ENCODE results near the gene IRX5.

Gene IRX5

GRCh38 chr16:54939510-54940278, 9.0 kb downstream of the IRX5 start:
- no peak for TF ChIP-seq CTCF (IDR thresholded peaks at IDR 0.05; ENCODE audit: low read depth, low read length, missing control alignments)
- H3K4me3 ChIP-seq (ENCODE audit: low read depth, low read length): no peak overlapping the region
- no peak for DNase-seq (ENCODE audit: low read depth)

GRCh38 chr16:54940279-54940604, 9.6 kb downstream of the IRX5 start:
- no peak for TF ChIP-seq CTCF (IDR thresholded peaks at IDR 0.05; ENCODE audit: low read depth, low read length, missing control alignments)
- DNase-seq (ENCODE audit: low read depth): no peak
- no peak overlapping the region for H3K4me3 ChIP-seq (ENCODE audit: low read depth, low read length)

DNA sequence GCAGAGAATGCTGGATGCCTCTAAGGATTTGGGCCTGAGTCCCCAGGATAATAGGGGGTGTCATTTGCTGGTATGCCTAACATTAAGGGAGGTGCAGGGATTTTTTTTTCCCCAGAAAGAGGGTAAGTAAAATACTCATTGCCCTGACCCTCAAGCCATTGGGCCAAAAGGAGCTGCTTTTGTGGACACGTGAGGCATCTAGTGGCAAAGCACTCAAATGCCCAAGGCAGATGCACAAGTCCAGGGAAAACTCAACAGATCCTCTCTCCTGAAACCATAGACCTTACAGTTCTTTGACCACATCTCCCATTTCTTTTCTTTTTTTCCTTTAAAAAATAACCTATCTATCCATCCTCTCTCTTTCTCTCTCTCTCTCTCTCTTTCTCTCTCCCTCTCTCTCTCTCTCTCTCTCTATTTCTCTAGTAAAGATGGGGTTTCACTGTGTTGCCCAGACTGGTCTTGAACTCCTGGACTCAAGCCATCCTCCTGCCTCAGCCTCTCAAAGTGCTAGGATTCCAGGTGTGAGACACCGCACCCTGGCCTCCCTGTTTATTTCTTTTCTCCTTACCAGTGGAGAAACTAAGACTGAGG, 11.8 kb downstream of the IRX5 start:
- H3K4me3 ChIP-seq (ENCODE audit: low read depth, low read length): no peak overlapping the region
- no peak for DNase-seq (ENCODE audit: low read depth)
- TF ChIP-seq CTCF (IDR thresholded peaks at IDR 0.05; ENCODE audit: low read depth, low read length, missing control alignments): no peak

- DNase-seq (ENCODE audit: low read depth): no peak
- TF ChIP-seq CTCF (IDR thresholded peaks at IDR 0.05; ENCODE audit: low read depth, low read length, missing control alignments): no peak
- no peak overlapping the region for H3K4me3 ChIP-seq (ENCODE audit: low read depth, low read length)
Measured at GRCh38 chr16:54944002-54944401, 13.3 kb downstream of the IRX5 start.

GRCh38 chr16:54945063-54945462, 14.4 kb downstream of the IRX5 start:
- DNase-seq (ENCODE audit: low read depth): no peak
- no peak for TF ChIP-seq CTCF (IDR thresholded peaks at IDR 0.05; ENCODE audit: low read depth, low read length, missing control alignments)
- H3K4me3 ChIP-seq (ENCODE audit: low read depth, low read length): no peak overlapping the region

DNA sequence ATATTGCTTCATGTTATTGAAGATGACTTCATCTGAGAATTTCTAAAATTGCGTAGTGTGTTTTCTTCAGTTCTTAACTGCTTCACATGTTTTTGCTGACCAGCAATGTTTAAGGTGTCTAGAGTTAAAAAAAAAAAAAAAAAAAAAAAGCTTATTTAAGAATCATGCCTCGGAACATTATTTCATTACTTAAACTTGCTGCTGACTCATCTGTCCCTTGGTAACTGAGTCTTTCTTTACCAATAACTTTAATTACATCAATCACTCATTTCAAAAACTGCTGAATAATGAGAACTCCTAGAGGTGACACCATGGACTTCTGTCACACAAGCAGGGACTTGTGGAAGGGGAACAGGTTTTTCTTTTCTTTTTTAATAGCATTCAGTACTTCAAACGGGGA, 16.2 kb downstream of the IRX5 start:
- DNase-seq (ENCODE audit: low read depth): no peak
- no peak for TF ChIP-seq CTCF (IDR thresholded peaks at IDR 0.05; ENCODE audit: low read depth, low read length, missing control alignments)

GRCh38 chr16:54947616-54948015, 17.0 kb downstream of the IRX5 start:
- DNase-seq (ENCODE audit: low read depth): no peak
- no peak for TF ChIP-seq CTCF (IDR thresholded peaks at IDR 0.05; ENCODE audit: low read depth, low read length, missing control alignments)

More for the DNA sequence above, 16.2 kb downstream of the IRX5 start:
- H3K4me3 ChIP-seq (ENCODE audit: low read depth, low read length): no peak overlapping the region

More at GRCh38 chr16:54947616-54948015, 17.0 kb downstream of the IRX5 start:
- H3K4me3 ChIP-seq (ENCODE audit: low read depth, low read length): no peak overlapping the region
